CD4-positive, alpha-beta T cell (primary cell): ENCODE data around the gene CCBE1. TPM values are rescaled to one million over a fixed set of nuclear protein-coding genes. Genes with fewer than 3 reads are reported as not detected.

Experiments used
- ATAC-seq: fragments of 200-7000 bp; cut with Tn5 transposase; one replicate; pipeline ENCODE4 v1.10.0; 2022; ENCODE audit warnings: mild to moderate bottlenecking; ENCODE audit not compliant: poor library complexity
- CTCF ChIA-PET: fragments of 350-600 bp; sonication (Branson Sonifier 250); formaldehyde crosslinking; loops from one replicate; lab custom pipeline; 2021; ENCODE audit warnings: antibody characterized with exemption, inconsistent platforms; lab: Charles Lee
- POLR2A ChIA-PET: fragments of 350-600 bp; sonication (Branson Sonifier 250); formaldehyde crosslinking; loops from one replicate; lab custom pipeline; 2021; ENCODE audit warnings: antibody characterized with exemption, inconsistent platforms; lab: Charles Lee
- DNase-seq, 14 experiments: peaks; one replicate each; pipeline ENCODE4 v3.0.0-alpha.2; 2013 to 2020; ENCODE audit warnings: mixed read lengths in 2 of 14
- H3K27ac ChIP-seq, 2 donors: one replicate each; pipeline versions ENCODE4 v1.5.1 to v1.7.0; 2013; ENCODE audit warnings: low read length in 2 of 2, low read depth in 1 of 2, mild to moderate bottlenecking in 1 of 2
- H3K27me3 ChIP-seq, 2 experiments: 1 replicate in 1 of 2; 2 replicates in 1 of 2; pipeline versions ENCODE4 v1.6.1 to v1.7.0; 2013; ENCODE audit warnings: low read length in 2 of 2, control low read depth in 1 of 2, mild to moderate bottlenecking in 1 of 2, moderate library complexity in 1 of 2; ENCODE audit not compliant: insufficient read depth in 2 of 2, control insufficient read depth in 1 of 2
- H3K36me3 ChIP-seq: one replicate; pipeline ENCODE4 v1.6.1; 2013; ENCODE audit warnings: low read length, control low read depth; ENCODE audit not compliant: insufficient read depth
- H3K4me1 ChIP-seq: one replicate; pipeline ENCODE4 v1.6.1; 2013; ENCODE audit warnings: low read length, control low read depth; ENCODE audit not compliant: insufficient read depth
- H3K4me3 ChIP-seq: one replicate; pipeline ENCODE4 v1.5.1; 2013; ENCODE audit warnings: mild to moderate bottlenecking, low read length, moderate library complexity
- H3K9me3 ChIP-seq, 2 experiments: 1 replicate in 1 of 2; 2 replicates in 1 of 2; pipeline versions ENCODE4 v1.6.1 to v1.7.0; 2013; ENCODE audit warnings: low read length in 2 of 2, mild to moderate bottlenecking in 2 of 2, control low read depth in 1 of 2, moderate library complexity in 1 of 2; ENCODE audit not compliant: control insufficient read depth in 1 of 2, insufficient read depth in 1 of 2
- H3K27ac Mint-ChIP-seq: one replicate; pipeline ENCODE4 v1.8.0; 2020; ENCODE audit warnings: mixed read lengths
- H3K27me3 Mint-ChIP-seq: one replicate; pipeline ENCODE4 v1.8.0; 2021; ENCODE audit warnings: mixed read lengths
- H3K36me3 Mint-ChIP-seq: one replicate; pipeline ENCODE4 v1.8.0; 2021; ENCODE audit warnings: low read depth, mixed read lengths
- H3K4me1 Mint-ChIP-seq: one replicate; pipeline ENCODE4 v1.8.0; 2021; ENCODE audit warnings: low read depth, mixed read lengths
- H3K4me3 Mint-ChIP-seq: one replicate; pipeline ENCODE4 v1.8.0; 2020; ENCODE audit warnings: mild to moderate bottlenecking, mixed read lengths
- H3K9me3 Mint-ChIP-seq: one replicate; pipeline ENCODE4 v1.8.0; 2020; ENCODE audit warnings: mixed read lengths
- CTCF ChIP-seq: fragments of 200-600 bp; IDR thresholded peaks from one replicate; pipeline ENCODE4 v1.8.0; 2022; ENCODE audit warnings: antibody characterized with exemption, mild to moderate bottlenecking
- intact Hi-C, 2 experiments: fragments of 100-400 bp; cut with DNase I in 1 of 2; cut with micrococcal nuclease in 1 of 2; formaldehyde crosslinking; loops; one replicate each; pipeline versions ENCODE4 v1.15.1 to v1.9.0; 2023 to 2025; cut with DNase I, micrococcal nuclease
- polyA plus RNA-seq, 2 donors: library from polyadenylated mRNA; unstranded; fragments of 120-200 nt; gene quantifications; one replicate each; pipeline ENCODE4 v1.2.1, GENCODE V29; 2013
- total RNA-seq, 174 experiments: library from RNA in 2 of 174; stranded (reverse) in 2 of 174; gene quantifications; one replicate each; pipeline ENCODE4 v1.2.3 and lab custom pipeline; 2021 to 2026

CCBE1 gene
- total RNA-seq (not detected), total RNA-seq (lab: John Stamatoyannopoulos, UW) (0 to 0.31 (median 0) reads per million in 172 experiments)
- polyA plus RNA-seq (2013, experiment 1 of 2): not detected
- polyA plus RNA-seq (2013, experiment 2 of 2): 0.18 TPM

GRCh38 chr18:59697236-59697932, at the start of gene CCBE1:
Gene CCBE1 (minus strand): TSS chr18:59697423.
- no peak for TF ChIP-seq CTCF
- no peaks in the 10 kb centered on the region for H3K36me3 ChIP-seq
- Mint-ChIP-seq H3K36me3 (no peaks in the 10 kb centered on the region), H3K27ac (no peak within 1 kb of the TSS), H3K4me3 (no peak within 1 kb of the TSS), H3K9me3 (no peaks in the 10 kb centered on the region), H3K27me3 (peaks cover 67% of the 10 kb centered on the region), H3K4me1 (peaks cover 14% of the 10 kb centered on the region)
- ChIA-PET POLR2A (no interaction called here), CTCF (no interaction called here)
- H3K4me3 ChIP-seq: no peak within 1 kb of the TSS
- no peak within 1 kb of the TSS for H3K27ac ChIP-seq
- DNase-seq: peak in 2 of 14 experiments; percentile 2 to 9
- peaks cover 8% of the 10 kb centered on the region for H3K4me1 ChIP-seq
- peaks cover 0 to 12% of the 10 kb centered on the region in 2 experiments for H3K9me3 ChIP-seq
- ATAC-seq: no peak
- H3K27me3 ChIP-seq: peaks cover 30 to 45% of the 10 kb centered on the region in 2 experiments
- intact Hi-C loops: no loop called here

- intact Hi-C loops: no loop called here
- CTCF ChIA-PET: no interaction called here
- Mint-ChIP-seq H3K4me3 (no peak overlapping the region), H3K4me1 (no peaks in the 10 kb centered on the region), H3K9me3 (no peaks in the 10 kb centered on the region), H3K27me3 (peaks cover 5% of the 10 kb centered on the region), H3K27ac (no peak overlapping the region), H3K36me3 (no peaks in the 10 kb centered on the region)
- H3K4me1 ChIP-seq: no peaks in the 10 kb centered on the region
- no peaks in the 10 kb centered on the region for H3K27me3 ChIP-seq
- no peak overlapping the region for H3K4me3 ChIP-seq
- H3K9me3 ChIP-seq: no peaks in the 10 kb centered on the region
- H3K36me3 ChIP-seq: no peaks in the 10 kb centered on the region
- DNase-seq: no peak
- TF ChIP-seq CTCF: no peak
- no peak for ATAC-seq
- POLR2A ChIA-PET: no interaction called here
- no peak overlapping the region for H3K27ac ChIP-seq
Observed at GRCh38 chr18:59744271-59744721, 47.1 kb upstream of the CCBE1 start.

GRCh38 chr18:59743566-59743965, 46.3 kb upstream of the CCBE1 start:
- H3K36me3 ChIP-seq: no peaks in the 10 kb centered on the region
- Mint-ChIP-seq H3K4me3 (no peak overlapping the region), H3K36me3 (no peaks in the 10 kb centered on the region), H3K27ac (no peak overlapping the region), H3K27me3 (peaks cover 2% of the 10 kb centered on the region), H3K4me1 (no peaks in the 10 kb centered on the region), H3K9me3 (peaks cover 2% of the 10 kb centered on the region)
- DNase-seq (no peak), ATAC-seq (no peak)
- intact Hi-C loops: no loop called here
- no peaks in the 10 kb centered on the region for H3K9me3 ChIP-seq
- no peak for TF ChIP-seq CTCF
- ChIA-PET POLR2A (no interaction called here), CTCF (no interaction called here)
- no peaks in the 10 kb centered on the region for H3K27me3 ChIP-seq
- H3K4me1 ChIP-seq: no peaks in the 10 kb centered on the region
- H3K4me3 ChIP-seq: no peak overlapping the region
- H3K27ac ChIP-seq: no peak overlapping the region
